Measurements from ENCODE around the gene CHTOP. TPM values are rescaled to one million over a fixed set of nuclear protein-coding genes. Genes with fewer than 3 reads are reported as not detected.

The CHTOP gene
- total RNA-seq, 2 experiments from 2014 or later = 97.1 to 102 TPM

DNA sequence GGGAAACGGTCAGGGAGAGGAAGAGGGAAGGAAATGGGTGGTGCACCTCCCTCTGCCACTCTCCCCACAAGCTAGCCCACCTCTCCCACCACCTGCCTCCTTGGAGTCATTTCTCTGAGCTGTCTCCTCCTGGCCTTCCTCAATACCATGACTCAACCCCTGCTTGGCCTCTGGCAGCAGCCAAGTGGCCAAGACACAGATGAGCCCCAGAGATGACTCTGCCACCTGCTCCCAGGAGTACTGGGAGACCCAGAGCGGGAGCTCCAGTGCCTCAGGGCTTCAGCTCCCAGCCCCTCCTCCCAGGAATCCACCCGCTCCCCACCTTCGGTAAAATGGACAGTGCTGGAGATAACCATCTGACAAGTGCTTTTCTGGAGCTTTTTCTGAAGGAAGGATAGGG lies 23.5 kb upstream of the CHTOP start:
- POLR2A ChIA-PET = no interaction called here
- Mint-ChIP-seq H3K27me3 (no peaks in the 10 kb centered on the region), H3K27ac (no peak overlapping the region), H3K4me3 (no peak overlapping the region), H3K4me1 (ENCODE audit: low read depth) (no peaks in the 10 kb centered on the region), H3K36me3 (ENCODE audit: low read depth) (no peaks in the 10 kb centered on the region), H3K9me3 (no peaks in the 10 kb centered on the region)
- H3K27me3 ChIP-seq (ENCODE audit: control insufficient read depth in 1 of 2, insufficient read depth in 2 of 2, low read length in 2 of 2) = no peaks in the 10 kb centered on the region
- intact Hi-C loops (cut with DNase I, micrococcal nuclease) = no loop called here
- no peaks in the 10 kb centered on the region for H3K9me3 ChIP-seq (ENCODE audit: control insufficient read depth in 1 of 2, insufficient read depth in 1 of 2, low read length in 2 of 2)
- no peak for DNase-seq
- no peak for ATAC-seq (ENCODE audit: poor library complexity)
- TF ChIP-seq, protein P1, sequence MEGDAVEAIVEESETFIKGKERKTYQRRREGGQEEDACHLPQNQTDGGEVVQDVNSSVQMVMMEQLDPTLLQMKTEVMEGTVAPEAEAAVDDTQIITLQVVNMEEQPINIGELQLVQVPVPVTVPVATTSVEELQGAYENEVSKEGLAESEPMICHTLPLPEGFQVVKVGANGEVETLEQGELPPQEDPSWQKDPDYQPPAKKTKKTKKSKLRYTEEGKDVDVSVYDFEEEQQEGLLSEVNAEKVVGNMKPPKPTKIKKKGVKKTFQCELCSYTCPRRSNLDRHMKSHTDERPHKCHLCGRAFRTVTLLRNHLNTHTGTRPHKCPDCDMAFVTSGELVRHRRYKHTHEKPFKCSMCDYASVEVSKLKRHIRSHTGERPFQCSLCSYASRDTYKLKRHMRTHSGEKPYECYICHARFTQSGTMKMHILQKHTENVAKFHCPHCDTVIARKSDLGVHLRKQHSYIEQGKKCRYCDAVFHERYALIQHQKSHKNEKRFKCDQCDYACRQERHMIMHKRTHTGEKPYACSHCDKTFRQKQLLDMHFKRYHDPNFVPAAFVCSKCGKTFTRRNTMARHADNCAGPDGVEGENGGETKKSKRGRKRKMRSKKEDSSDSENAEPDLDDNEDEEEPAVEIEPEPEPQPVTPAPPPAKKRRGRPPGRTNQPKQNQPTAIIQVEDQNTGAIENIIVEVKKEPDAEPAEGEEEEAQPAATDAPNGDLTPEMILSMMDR (IDR thresholded peaks at IDR 0.05) = no peak
- H3K36me3 ChIP-seq (ENCODE audit: insufficient read depth, low read length) = no peaks in the 10 kb centered on the region
- no peak overlapping the region for H3K27ac ChIP-seq (ENCODE audit: low read depth in 1 of 2, low read length in 2 of 2)
- no peak overlapping the region for H3K4me3 ChIP-seq (ENCODE audit: low read length)
- H3K4me1 ChIP-seq (ENCODE audit: insufficient read depth, low read length) = no peaks in the 10 kb centered on the region
- CTCF ChIA-PET = no interaction called here

DNA sequence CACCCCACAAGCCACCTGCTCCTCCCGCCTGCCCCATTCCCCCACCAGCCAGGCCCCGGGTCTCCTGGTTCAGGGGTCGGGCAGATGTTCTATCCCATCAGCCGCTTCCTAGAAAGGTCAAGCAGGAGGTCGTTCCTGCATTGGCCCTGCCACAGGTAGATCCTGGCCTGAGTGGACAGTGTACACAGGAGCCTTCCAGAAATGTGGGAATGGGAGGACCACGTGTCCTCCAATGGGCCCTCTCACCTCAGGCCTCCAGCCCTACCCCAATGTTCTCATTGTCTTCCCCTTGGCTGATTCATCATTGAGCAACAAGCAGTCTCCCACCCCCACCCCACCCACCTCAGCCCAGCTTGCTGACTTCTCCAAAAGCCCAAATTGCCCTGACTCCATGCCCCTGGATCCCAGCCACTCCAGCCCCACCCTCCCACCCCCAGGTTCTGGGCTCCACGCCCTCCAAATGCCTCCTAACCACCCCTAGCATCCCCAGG lies 23.0 kb upstream of the CHTOP start:
- no peak overlapping the region for H3K4me3 ChIP-seq (ENCODE audit: low read length)
- DNase-seq = no peak
- H3K27me3 ChIP-seq (ENCODE audit: control insufficient read depth in 1 of 2, insufficient read depth in 2 of 2, low read length in 2 of 2) = no peaks in the 10 kb centered on the region
- TF ChIP-seq, protein P1 (IDR thresholded peaks at IDR 0.05) = no peak
- H3K36me3 Mint-ChIP-seq (ENCODE audit: low read depth) = no peaks in the 10 kb centered on the region
- H3K9me3 Mint-ChIP-seq = no peaks in the 10 kb centered on the region
- H3K9me3 ChIP-seq (ENCODE audit: control insufficient read depth in 1 of 2, insufficient read depth in 1 of 2, low read length in 2 of 2) = no peaks in the 10 kb centered on the region
- no peaks in the 10 kb centered on the region for H3K4me1 Mint-ChIP-seq (ENCODE audit: low read depth)
- intact Hi-C loops (cut with DNase I, micrococcal nuclease) = no loop called here
- no peaks in the 10 kb centered on the region for H3K27me3 Mint-ChIP-seq
- no peak overlapping the region for H3K4me3 Mint-ChIP-seq
- ChIA-PET POLR2A (no interaction called here), CTCF (no interaction called here)
- no peak overlapping the region for H3K27ac ChIP-seq (ENCODE audit: low read depth in 1 of 2, low read length in 2 of 2)
- H3K36me3 ChIP-seq (ENCODE audit: insufficient read depth, low read length) = no peaks in the 10 kb centered on the region
- ATAC-seq (ENCODE audit: poor library complexity) = no peak
- H3K4me1 ChIP-seq (ENCODE audit: insufficient read depth, low read length) = no peaks in the 10 kb centered on the region
- no peak overlapping the region for H3K27ac Mint-ChIP-seq

DNA sequence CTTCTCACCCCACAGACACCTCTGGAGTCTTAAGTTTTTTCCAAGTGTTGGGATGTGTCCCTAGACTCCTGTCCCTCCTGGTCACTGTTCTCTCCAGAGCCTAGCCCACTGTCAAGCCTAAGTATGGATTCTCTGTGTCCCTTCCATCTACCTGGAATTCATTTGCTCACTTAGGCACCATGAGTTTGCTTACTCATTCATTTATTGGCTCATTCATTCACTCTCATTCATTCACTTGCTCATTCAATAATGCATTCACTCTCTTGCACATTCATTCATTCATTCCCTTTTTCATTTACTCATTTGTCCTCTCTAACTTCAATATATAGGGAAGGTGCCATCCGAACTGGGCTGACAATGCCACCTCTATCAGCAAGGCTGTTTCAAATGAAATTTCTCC lies 22.5 kb upstream of the CHTOP start:
- Histone ChIP-seq H3K4me3 (ENCODE audit: low read length) (no peak overlapping the region), H3K9me3 (ENCODE audit: control insufficient read depth in 1 of 2, insufficient read depth in 1 of 2, low read length in 2 of 2) (no peaks in the 10 kb centered on the region), H3K27me3 (ENCODE audit: control insufficient read depth in 1 of 2, insufficient read depth in 2 of 2, low read length in 2 of 2) (no peaks in the 10 kb centered on the region), H3K4me1 (ENCODE audit: insufficient read depth, low read length) (no peaks in the 10 kb centered on the region), H3K27ac (ENCODE audit: low read depth in 1 of 2, low read length in 2 of 2) (no peak overlapping the region), H3K36me3 (ENCODE audit: insufficient read depth, low read length) (no peaks in the 10 kb centered on the region)
- POLR2A ChIA-PET = no interaction called here
- ATAC-seq (ENCODE audit: poor library complexity) (no peak), DNase-seq (no peak)
- Mint-ChIP-seq H3K36me3 (ENCODE audit: low read depth) (no peaks in the 10 kb centered on the region), H3K4me3 (no peak overlapping the region), H3K9me3 (no peaks in the 10 kb centered on the region), H3K27me3 (no peaks in the 10 kb centered on the region), H3K4me1 (ENCODE audit: low read depth) (no peaks in the 10 kb centered on the region), H3K27ac (no peak overlapping the region)
- intact Hi-C loops (cut with DNase I, micrococcal nuclease) = no loop called here
- TF ChIP-seq, protein P1 (IDR thresholded peaks at IDR 0.05) = no peak
- CTCF ChIA-PET = no interaction called here

Measured in CD4-positive, alpha-beta T cell (primary cell).